DND-41 (cell line): ENCODE results near the gene ZFC3H1.
A peak's percentile ranks its signal among the peaks of the same experiment; 100 is the strongest.

Experiments used
- ATAC-seq: fragments of 200-7000 bp; cut with Tn5 transposase; 3 replicates; pipeline ENCODE4 v1.9.1; 2021; ENCODE audit warnings: low read depth; ENCODE audit not compliant: insufficient read depth
- DNase-seq: peaks from one replicate; pipeline ENCODE4 v3.0.0-alpha.2; 2020
- H2AFZ ChIP-seq: 2 replicates; pipeline ENCODE4 v1.6.0; 2012; ENCODE audit warnings: low read depth, low read length
- H3K27ac ChIP-seq: 2 replicates; pipeline ENCODE4 v1.5.1; 2012; ENCODE audit warnings: low read length, inconsistent platforms
- H3K27me3 ChIP-seq: fragments of 200-600 bp; sonication (generic); 2 replicates; pipeline ENCODE4 v1.6.0; 2012; ENCODE audit warnings: low read length, mild to moderate bottlenecking, inconsistent platforms; ENCODE audit not compliant: insufficient read depth, poor library complexity
- H3K36me3 ChIP-seq: 2 replicates; pipeline ENCODE4 v1.5.1; 2012; ENCODE audit warnings: low read length, inconsistent platforms; ENCODE audit not compliant: insufficient read depth
- H3K4me1 ChIP-seq: 2 replicates; pipeline ENCODE4 v1.5.1; 2012; ENCODE audit warnings: mild to moderate bottlenecking, low read length; ENCODE audit not compliant: insufficient read depth
- H3K4me2 ChIP-seq: 2 replicates; pipeline ENCODE4 v1.6.0; 2012; ENCODE audit warnings: mild to moderate bottlenecking, moderate library complexity, low read length, inconsistent platforms; ENCODE audit not compliant: insufficient read depth
- H3K4me3 ChIP-seq, 2 experiments: fragments of 200-600 bp in 1 of 2; shearing (Covaris generic) in 1 of 2; 2 replicates each; pipeline ENCODE4 v1.5.1; 2012 to 2016; ENCODE audit warnings: inconsistent platforms in 2 of 2, low read length in 2 of 2, mild to moderate bottlenecking in 2 of 2, low read depth in 1 of 2, moderate library complexity in 1 of 2
- H3K79me2 ChIP-seq: 2 replicates; pipeline ENCODE4 v1.6.0; 2012; ENCODE audit warnings: low read length, inconsistent platforms; ENCODE audit not compliant: insufficient read depth
- H3K9ac ChIP-seq: 2 replicates; pipeline ENCODE4 v1.6.0; 2012; ENCODE audit warnings: low read depth, mild to moderate bottlenecking, inconsistent platforms, low read length, moderate library complexity
- H3K9me3 ChIP-seq: 2 replicates; pipeline ENCODE4 v1.5.1; 2012; ENCODE audit warnings: low read length, moderate library complexity, mild to moderate bottlenecking, inconsistent platforms; ENCODE audit not compliant: insufficient read depth, severe bottlenecking
- H4K20me1 ChIP-seq: 2 replicates; pipeline ENCODE4 v1.6.0; 2012; ENCODE audit warnings: low read length; ENCODE audit not compliant: insufficient read depth
- CTCF ChIP-seq: IDR thresholded peaks from 2 replicates; pipeline ENCODE4 v1.5.1; 2012; ENCODE audit warnings: borderline replicate concordance, low read length, moderate library complexity, mild to moderate bottlenecking; ENCODE audit not compliant: poor library complexity, severe bottlenecking; ENCODE audit errors: extremely low read depth
- EZH2 ChIP-seq: IDR thresholded peaks from 3 replicates; pipeline ENCODE4 v1.6.1; 2012; ENCODE audit warnings: borderline replicate concordance, low read depth, mild to moderate bottlenecking, moderate library complexity, low read length, inconsistent platforms; ENCODE audit not compliant: severe bottlenecking

ZFC3H1 gene

GRCh38 chr12:71685914-71686657 is 22.4 kb upstream of the ZFC3H1 start, which contains the start of gene TMEM19:
TSS of gene TMEM19 (plus strand) at chr12:71686082. CDS start at chr12:71686681, 599 bp downstream.
- Histone ChIP-seq H2AFZ (peak within 1 kb of the TSS; percentile 88), H3K4me1 (peaks cover 50% of the 10 kb centered on the region), H4K20me1 (no peaks in the 10 kb centered on the region), H3K4me2 (peak within 1 kb of the TSS; percentile 93), H3K4me3 (peak within 1 kb of the TSS; percentile 70 to 84), H3K9me3 (no peaks in the 10 kb centered on the region), H3K27me3 (no peaks in the 10 kb centered on the region), H3K36me3 (0 out of 2 replicates have a peak, but pooled peaks cover 6% of the 10 kb centered on the region), H3K9ac (peak within 1 kb of the TSS; percentile 87), H3K27ac (peak within 1 kb of the TSS; percentile 88), H3K79me2 (peaks cover 35% of the 10 kb centered on the region)
- DNase-seq (peak; percentile 85), ATAC-seq (peak; percentile 95)
- TF ChIP-seq EZH2, result no peak
- TF ChIP-seq CTCF, result peak; percentile 20

GRCh38 chr12:71685312-71685906 is 21.8 kb upstream of the ZFC3H1 start:
- peak overlapping the region; percentile 88 for H2AFZ ChIP-seq
- DNase-seq (no peak), ATAC-seq (no peak)
- peaks cover 50% of the 10 kb centered on the region for H3K4me1 ChIP-seq
- TF ChIP-seq CTCF, result no peak
- TF ChIP-seq EZH2, result no peak
- peak overlapping the region; percentile 88 for H3K27ac ChIP-seq
- no peaks in the 10 kb centered on the region for H3K36me3 ChIP-seq
- peaks cover 35% of the 10 kb centered on the region for H3K79me2 ChIP-seq
- no peaks in the 10 kb centered on the region for H4K20me1 ChIP-seq
- H3K9ac ChIP-seq, result peak overlapping the region; percentile 87
- no peaks in the 10 kb centered on the region for H3K27me3 ChIP-seq
- H3K9me3 ChIP-seq, result no peaks in the 10 kb centered on the region
- H3K4me3 ChIP-seq, result peak overlapping the region; percentile 70 to 84; a peak in 3 of 4 replicates
- H3K4me2 ChIP-seq, result peak overlapping the region; percentile 93

DNA sequence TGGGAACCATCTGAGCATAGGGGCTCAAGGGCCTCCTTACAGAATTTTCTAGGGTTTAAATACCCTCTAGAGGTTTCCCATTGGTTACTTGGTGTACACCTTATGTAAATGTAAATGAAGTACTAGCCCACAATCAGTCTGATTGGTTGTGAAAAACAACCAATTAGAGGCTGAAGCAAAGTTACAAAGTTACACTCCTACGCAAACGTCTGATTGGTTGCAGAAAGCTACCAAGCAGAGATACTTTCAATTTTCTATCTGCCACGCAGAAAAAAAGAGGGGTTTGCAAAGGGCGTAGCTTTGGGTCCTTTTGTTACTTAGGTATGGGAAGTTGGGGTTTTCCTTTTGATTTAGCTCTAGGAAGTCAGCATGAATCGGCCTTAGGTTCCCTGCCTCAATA is 20.4 kb upstream of the ZFC3H1 start:
- Histone ChIP-seq H3K79me2 (peaks cover 27% of the 10 kb centered on the region), H3K4me3 (no peak overlapping the region), H3K27me3 (no peaks in the 10 kb centered on the region), H3K4me1 (peaks cover 41% of the 10 kb centered on the region), H3K4me2 (no peak overlapping the region), H3K9ac (no peak overlapping the region), H3K36me3 (no peaks in the 10 kb centered on the region), H2AFZ (0 out of 2 replicates have a peak overlapping the region, but pooled peaks have one; percentile 29), H4K20me1 (no peaks in the 10 kb centered on the region), H3K9me3 (no peaks in the 10 kb centered on the region), H3K27ac (no peak overlapping the region)
- ATAC-seq (no peak), DNase-seq (no peak)
- no peak for TF ChIP-seq CTCF
- no peak for TF ChIP-seq EZH2
